Coronary artery (tissue), 2 donors: Measurements from ENCODE around the gene ASIC2.

ENCODE experiments used
- DNase-seq: peaks from one replicate; pipeline ENCODE4 v3.0.0-alpha.2; 2017; ENCODE audit warnings: low spot score
- H3K27ac ChIP-seq, 2 donors: fragments of 200-600 bp; sonication (generic); one replicate each; pipeline ENCODE4 v1.5.1; 2016 to 2019
- H3K4me3 ChIP-seq: fragments of 200-600 bp; sonication (generic); 2 replicates; pipeline ENCODE4 v1.5.1; 2016; ENCODE audit warnings: mild to moderate bottlenecking, moderate library complexity
- TF ChIP-seq, protein P1 (sequence below): fragments of 200-600 bp; sonication (generic); IDR thresholded peaks from one replicate; pipeline ENCODE4 v1.5.1; 2019; ENCODE audit warnings: antibody characterized with exemption

Gene ASIC2

DNA sequence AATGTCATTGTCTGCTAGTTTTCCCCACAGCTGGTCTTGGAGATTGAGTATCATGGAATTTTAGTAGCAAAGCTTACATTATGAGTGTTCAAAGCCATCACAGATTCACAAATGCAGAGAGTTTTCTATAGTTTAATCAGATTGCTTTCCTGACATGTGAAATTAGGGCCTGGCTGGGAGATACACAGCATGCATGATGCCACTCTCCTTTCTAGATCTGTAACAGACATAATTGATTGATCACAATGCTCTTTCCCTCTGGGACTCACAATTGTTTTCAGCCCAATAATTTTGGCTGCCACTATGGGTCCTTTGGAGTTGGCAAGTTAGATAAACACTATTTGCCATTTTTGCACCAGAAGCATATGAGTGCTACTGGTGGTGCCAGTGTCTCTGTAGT, 168.9 kb downstream of the ASIC2 start:
- no peak for DNase-seq
- Histone ChIP-seq H3K27ac (no peak overlapping the region), H3K4me3 (no peak overlapping the region)
- TF ChIP-seq, protein P1, sequence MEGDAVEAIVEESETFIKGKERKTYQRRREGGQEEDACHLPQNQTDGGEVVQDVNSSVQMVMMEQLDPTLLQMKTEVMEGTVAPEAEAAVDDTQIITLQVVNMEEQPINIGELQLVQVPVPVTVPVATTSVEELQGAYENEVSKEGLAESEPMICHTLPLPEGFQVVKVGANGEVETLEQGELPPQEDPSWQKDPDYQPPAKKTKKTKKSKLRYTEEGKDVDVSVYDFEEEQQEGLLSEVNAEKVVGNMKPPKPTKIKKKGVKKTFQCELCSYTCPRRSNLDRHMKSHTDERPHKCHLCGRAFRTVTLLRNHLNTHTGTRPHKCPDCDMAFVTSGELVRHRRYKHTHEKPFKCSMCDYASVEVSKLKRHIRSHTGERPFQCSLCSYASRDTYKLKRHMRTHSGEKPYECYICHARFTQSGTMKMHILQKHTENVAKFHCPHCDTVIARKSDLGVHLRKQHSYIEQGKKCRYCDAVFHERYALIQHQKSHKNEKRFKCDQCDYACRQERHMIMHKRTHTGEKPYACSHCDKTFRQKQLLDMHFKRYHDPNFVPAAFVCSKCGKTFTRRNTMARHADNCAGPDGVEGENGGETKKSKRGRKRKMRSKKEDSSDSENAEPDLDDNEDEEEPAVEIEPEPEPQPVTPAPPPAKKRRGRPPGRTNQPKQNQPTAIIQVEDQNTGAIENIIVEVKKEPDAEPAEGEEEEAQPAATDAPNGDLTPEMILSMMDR: no peak

DNA sequence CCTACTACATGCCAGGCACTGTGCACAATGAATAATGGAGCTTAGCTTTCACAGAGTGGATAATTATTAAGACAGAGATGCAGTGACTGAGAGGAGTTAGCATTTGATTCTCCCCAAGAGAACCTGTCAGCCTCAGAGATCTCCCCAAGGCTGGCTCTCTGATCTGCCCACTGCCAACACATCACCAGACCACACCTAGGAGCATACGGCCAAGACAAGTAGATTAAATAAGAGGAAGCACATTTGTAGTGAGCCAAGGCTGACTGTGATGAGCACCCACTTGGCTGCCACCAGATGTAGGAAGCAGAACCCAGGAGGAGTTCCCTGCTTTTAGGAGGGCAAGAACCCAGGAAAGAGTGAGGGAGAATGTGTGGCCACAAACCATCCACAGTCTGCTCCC, 171.3 kb downstream of the ASIC2 start:
- H3K4me3 ChIP-seq: no peak overlapping the region
- TF ChIP-seq, protein P1: no peak
- DNase-seq: no peak
- no peak overlapping the region for H3K27ac ChIP-seq

DNA sequence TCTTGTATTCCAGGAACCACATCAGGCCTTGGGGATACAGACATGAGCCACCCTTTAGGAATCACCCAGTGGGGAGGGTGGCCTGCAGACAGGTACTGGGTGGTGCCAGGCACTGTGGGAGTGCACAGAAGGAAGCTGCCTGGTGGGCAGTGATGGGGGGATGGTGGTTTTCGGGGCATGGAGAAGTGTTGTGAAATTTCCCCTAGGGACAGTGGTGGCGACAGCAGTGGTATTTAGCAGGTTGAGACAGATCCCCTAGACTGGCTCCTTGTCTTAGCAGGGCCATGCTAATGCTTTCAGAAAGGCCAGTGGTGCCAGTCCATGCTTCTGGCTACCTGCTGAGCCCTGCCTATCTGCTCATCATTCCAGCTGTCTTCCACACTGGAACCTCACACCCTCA, 171.8 kb downstream of the ASIC2 start:
- DNase-seq: no peak
- no peak overlapping the region for H3K4me3 ChIP-seq
- H3K27ac ChIP-seq: no peak overlapping the region
- TF ChIP-seq, protein P1: no peak

DNA sequence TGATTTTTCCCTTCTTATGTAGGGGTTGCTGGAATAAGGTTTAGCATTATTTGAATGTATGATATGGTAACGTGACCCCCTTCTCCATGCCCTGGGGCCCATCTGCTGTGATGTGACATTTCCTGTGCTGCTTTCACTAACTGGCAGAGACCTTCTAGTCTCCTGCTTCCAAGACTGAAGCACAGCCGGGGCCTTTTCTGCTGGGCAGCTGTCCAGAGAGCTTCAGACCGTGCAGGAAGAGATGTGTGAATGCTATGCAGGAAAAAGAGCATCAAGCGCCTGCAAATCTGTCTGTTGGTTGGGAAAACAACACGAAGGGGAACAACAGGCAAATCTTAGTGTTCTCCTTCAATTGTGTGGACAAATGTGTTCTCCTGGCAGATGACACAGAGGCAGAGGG, 173.0 kb downstream of the ASIC2 start:
- H3K4me3 ChIP-seq: no peak overlapping the region
- no peak for DNase-seq
- no peak overlapping the region for H3K27ac ChIP-seq
- TF ChIP-seq, protein P1: no peak

DNA sequence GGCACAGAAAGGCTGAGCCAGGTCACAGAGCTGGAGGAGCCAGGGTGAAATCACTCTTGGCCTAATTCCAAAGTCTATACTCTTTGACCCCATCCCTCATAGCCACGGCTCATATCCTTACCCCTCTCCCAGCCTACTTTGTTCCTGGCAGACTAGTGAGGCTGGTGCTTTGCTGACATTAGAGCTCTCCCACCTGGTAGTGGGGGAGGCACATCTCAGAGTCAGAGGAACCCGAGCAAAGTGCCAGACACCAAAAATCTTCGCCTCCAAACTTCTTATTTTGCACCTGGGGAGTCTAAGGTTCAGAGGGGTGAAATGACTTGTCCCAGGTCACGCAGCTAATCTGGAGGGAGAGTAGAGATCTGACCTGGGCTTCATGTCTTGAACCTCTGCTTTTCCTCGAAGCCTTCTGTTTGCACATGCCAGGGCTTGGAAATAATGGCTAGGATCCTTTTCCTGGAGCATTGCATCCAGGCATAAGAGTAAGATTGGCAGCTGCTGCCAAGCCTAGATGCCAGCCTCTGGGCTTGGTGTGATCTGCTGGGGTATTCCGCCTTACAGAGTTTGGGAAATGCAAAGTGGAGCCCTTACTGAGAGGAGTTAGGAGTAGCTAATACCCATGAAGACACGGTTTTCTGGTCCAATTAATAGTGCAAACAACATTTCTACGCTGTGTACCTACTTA, 174.6 kb downstream of the ASIC2 start:
- Histone ChIP-seq H3K27ac (no peak overlapping the region), H3K4me3 (no peak overlapping the region)
- TF ChIP-seq, protein P1: no peak
- no peak for DNase-seq

DNA sequence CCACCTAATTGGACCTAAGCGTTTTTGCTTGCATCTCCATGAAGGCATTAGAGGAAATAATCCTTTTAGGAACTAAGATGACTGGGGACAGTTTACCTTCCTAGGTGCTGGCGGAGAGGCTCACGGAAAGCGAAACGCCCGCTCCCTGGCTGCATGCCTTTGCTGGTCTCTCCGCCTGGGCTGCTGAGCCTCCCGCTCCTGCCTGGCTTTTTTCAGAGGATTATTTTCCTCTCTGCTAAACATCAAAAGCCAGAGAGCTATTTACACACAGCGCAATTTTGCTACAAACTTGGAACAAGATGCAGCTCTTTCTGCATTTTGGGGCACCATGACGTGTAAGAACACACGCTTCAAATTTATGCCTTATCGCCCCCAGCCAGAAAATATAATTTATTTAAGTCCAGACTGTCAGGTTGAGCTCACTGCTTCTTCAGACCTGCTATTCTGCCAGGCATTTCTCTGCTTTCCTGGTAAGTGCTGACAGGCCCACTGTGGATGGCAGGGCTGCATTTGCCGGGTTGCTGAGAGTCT, 177.0 kb downstream of the ASIC2 start:
- H3K27ac ChIP-seq: no peak overlapping the region
- no peak for DNase-seq
- TF ChIP-seq, protein P1: no peak

DNA sequence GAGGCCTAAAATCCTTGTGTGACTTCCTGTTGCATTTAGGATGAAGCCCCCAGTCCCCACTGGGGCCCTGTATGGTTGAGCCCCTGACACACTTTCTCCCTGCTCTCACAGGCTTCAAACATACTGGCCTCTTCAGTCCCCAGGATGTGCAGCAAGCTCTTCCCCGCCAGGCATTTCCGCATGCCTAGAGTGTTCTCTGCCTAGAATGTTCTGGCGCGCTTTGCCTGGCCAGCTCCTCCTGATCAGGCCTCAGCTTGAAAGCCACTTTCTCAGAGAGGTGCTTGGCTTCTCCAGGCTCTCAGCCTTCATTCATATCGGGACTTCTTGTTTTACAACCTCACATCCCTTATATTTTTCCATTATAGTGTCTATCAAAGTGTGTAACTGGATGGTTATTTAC, 177.7 kb downstream of the ASIC2 start:
- Histone ChIP-seq H3K27ac (no peak overlapping the region), H3K4me3 (no peak overlapping the region)
- no peak for DNase-seq
- TF ChIP-seq, protein P1: no peak

More for the DNA sequence above, 177.0 kb downstream of the ASIC2 start:
- no peak overlapping the region for H3K4me3 ChIP-seq
